HepG2 (cell line): ENCODE measurements around the gene CMTM1. TPM values are rescaled to one million over a fixed set of nuclear protein-coding genes. Genes with fewer than 3 reads are reported as not detected.

Experiments used
- FOXP4 ChIP-seq: sonication (generic); formaldehyde crosslinking; IDR thresholded peaks from 2 replicates; pipeline ENCODE4 v1.4.0; 2020; ENCODE audit warnings: missing genetic modification reagents
- MTA3 ChIP-seq: sonication (generic); formaldehyde crosslinking; IDR thresholded peaks from 2 replicates; pipeline ENCODE4 v1.4.0; 2020; ENCODE audit warnings: missing genetic modification reagents
- NCOR1 ChIP-seq: fragments of 200-600 bp; sonication (generic); IDR thresholded peaks from 2 replicates; pipeline ENCODE4 v1.7.0; 2017; ENCODE audit warnings: antibody characterized with exemption, low read length, borderline replicate concordance
- PLSCR1 ChIP-seq: sonication (generic); formaldehyde crosslinking; IDR thresholded peaks from 2 replicates; pipeline ENCODE4 v1.5.0; 2020; ENCODE audit warnings: missing genetic modification reagents, mild to moderate bottlenecking, borderline replicate concordance
- ZNF18 ChIP-seq: sonication (generic); formaldehyde crosslinking; IDR thresholded peaks from 2 replicates; pipeline ENCODE4 v1.8.0; 2022; ENCODE audit warnings: mild to moderate bottlenecking, missing genetic modification reagents; ENCODE audit not compliant: insufficient replicate concordance
- ZNF251 ChIP-seq: sonication (generic); formaldehyde crosslinking; IDR thresholded peaks from 2 replicates; pipeline ENCODE4 v1.9.0; 2021; ENCODE audit warnings: mild to moderate bottlenecking, missing genetic modification reagents
- ZNF280D ChIP-seq: sonication (generic); formaldehyde crosslinking; IDR thresholded peaks from 2 replicates; pipeline ENCODE4 v1.5.1; 2020; ENCODE audit warnings: mild to moderate bottlenecking, missing genetic modification reagents
- ZNF382 ChIP-seq: sonication (generic); formaldehyde crosslinking; IDR thresholded peaks from 2 replicates; pipeline ENCODE4 v1.5.0; 2020; ENCODE audit warnings: missing genetic modification reagents, mild to moderate bottlenecking, borderline replicate concordance
- ZNF576 ChIP-seq: sonication (generic); formaldehyde crosslinking; IDR thresholded peaks from 2 replicates; pipeline ENCODE4 v1.4.0; 2020; ENCODE audit warnings: mild to moderate bottlenecking, missing genetic modification reagents
- ZNF609 ChIP-seq: sonication (generic); formaldehyde crosslinking; IDR thresholded peaks from 2 replicates; pipeline ENCODE4 v1.4.0; 2020; ENCODE audit warnings: mild to moderate bottlenecking, missing genetic modification reagents, borderline replicate concordance
- ZNF616 ChIP-seq: sonication (generic); formaldehyde crosslinking; IDR thresholded peaks from 2 replicates; pipeline ENCODE4 v1.5.0; 2020; ENCODE audit warnings: low read depth, mild to moderate bottlenecking, missing genetic modification reagents
- ZNF784 ChIP-seq: sonication (generic); formaldehyde crosslinking; IDR thresholded peaks from 2 replicates; pipeline ENCODE4 v1.5.1; 2020; ENCODE audit warnings: missing genetic modification reagents, mild to moderate bottlenecking, borderline replicate concordance
- polyA plus RNA-seq, 8 experiments: library from polyadenylated mRNA; depleted of rRNA in 3 of 8; stranded (reverse) in 7 of 8; unstranded in 1 of 8; fragments of >200 nt; fragmentation: Illumina TruSeq in 4 of 8; extraction: Trizol in 4 of 8; gene quantifications; 2 replicates each; pipeline versions ENCODE4 v1.2.1 to v1.2.3, GENCODE V29; 2011 to 2016; ENCODE audit warnings: low read depth in 4 of 8, missing spikeins in 1 of 8, mixed read lengths in 1 of 8; ENCODE audit not compliant: insufficient read depth in 1 of 8
- total RNA-seq, 5 experiments: library from RNA; depleted of rRNA; stranded (reverse); fragments of >200 nt; fragmentation: Illumina TruSeq; extraction: Trizol; gene quantifications; 2 replicates each; pipeline ENCODE4 v1.2.3, GENCODE V29; 2016; ENCODE audit warnings: low read depth in 1 of 5

Gene CMTM1
- total and polyA plus RNA-seq, 2 of the 13 experiments (the other 11 are each of a cell fraction or from before 2014, with no cell fraction given): 1.7 to 2.9 TPM

GRCh38 chr16:66549284-66550131 lies 16.7 kb upstream of the CMTM1 start, which contains the start of gene TK2 (continued):
- TF ChIP-seq ZNF18 (CRISPR knock-in tag): no peak
- TF ChIP-seq ZNF280D: peak; percentile 83; the same call in 1 of the 2 replicates
- TF ChIP-seq ZNF616 (CRISPR knock-in tag): peak; percentile 72; the same call in 1 of the 2 replicates
- TF ChIP-seq ZNF382 (CRISPR knock-in tag): no peak
- TF ChIP-seq ZNF784 (CRISPR knock-in tag): no peak
- no peak for TF ChIP-seq NCOR1
- TF ChIP-seq FOXP4 (CRISPR knock-in tag): 0 out of 2 replicates have a peak, but pooled peaks have one; percentile 10
- TF ChIP-seq PLSCR1 (CRISPR knock-in tag): no peak
- TF ChIP-seq ZNF576 (CRISPR knock-in tag): no peak
- no peak for TF ChIP-seq ZNF251 (CRISPR knock-in tag)
- no peak for TF ChIP-seq MTA3 (CRISPR knock-in tag)
- peak; percentile 7; the same call in 1 of the 2 replicates for TF ChIP-seq ZNF609
